Uterus (tissue), 4 donors: Measurements from ENCODE around the gene CRYBG1. TPM values are rescaled to one million over a fixed set of nuclear protein-coding genes. Genes with fewer than 3 reads are reported as not detected.

Experiments used
- DNase-seq, 2 donors: peaks; one replicate each; pipeline ENCODE4 v3.0.0-alpha.2; 2019 to 2020
- H3K27ac ChIP-seq, 2 donors: fragments of 200-600 bp; sonication (generic); 1 replicate in 1 of 2; 2 replicates in 1 of 2; pipeline ENCODE4 v1.5.1; 2016 to 2018
- H3K27me3 ChIP-seq, 2 donors: fragments of 200-600 bp; sonication (generic); one replicate each; pipeline ENCODE4 v1.5.1; 2018 to 2019; ENCODE audit warnings: control low read depth in 1 of 2
- H3K36me3 ChIP-seq, 2 donors: fragments of 200-600 bp; sonication (generic); one replicate each; pipeline ENCODE4 v1.5.1; 2019; ENCODE audit warnings: control low read depth in 1 of 2
- H3K4me1 ChIP-seq, 2 donors: fragments of 200-600 bp; sonication (generic); one replicate each; pipeline ENCODE4 v1.5.1; 2018 to 2019; ENCODE audit warnings: control low read depth in 1 of 2
- H3K4me3 ChIP-seq, 2 donors: fragments of 200-600 bp; sonication (generic); 1 replicate in 1 of 2; 2 replicates in 1 of 2; pipeline ENCODE4 v1.5.1; 2018 to 2019; ENCODE audit warnings: mild to moderate bottlenecking in 1 of 2
- H3K9me3 ChIP-seq, 2 donors: fragments of 200-600 bp; sonication (generic); one replicate each; pipeline ENCODE4 v1.5.1; 2019; ENCODE audit warnings: control low read depth in 1 of 2
- POLR2A ChIP-seq, 2 donors: fragments of 450-650 bp; IDR thresholded peaks; one replicate each; pipeline ENCODE4 v1.6.1; 2016; ENCODE audit warnings: antibody characterized with exemption in 2 of 2, mild to moderate bottlenecking in 1 of 2, moderate library complexity in 1 of 2
- intact Hi-C: fragments of 100-400 bp; cut with DNase I; formaldehyde crosslinking; loops from one replicate; pipeline ENCODE4 v1.15.1; 2023; ENCODE audit warnings: low total_unique reads
- total RNA-seq, 4 donors: library from RNA; depleted of rRNA in 3 of 4; stranded (reverse); fragments of >200 nt in 3 of 4; gene quantifications; one replicate each; pipeline versions ENCODE4 v1.1.0 to v1.2.4, GENCODE V29; 2014 to 2023
- TF ChIP-seq, protein P1 (sequence below), 4 experiments: fragments of 200-600 bp in 2 of 4; fragments of 450-650 bp in 2 of 4; sonication (generic) in 2 of 4; IDR thresholded peaks; one replicate each; pipeline ENCODE4 v1.5.1; 2016 to 2019; ENCODE audit warnings: antibody characterized with exemption in 4 of 4, mild to moderate bottlenecking in 2 of 4, moderate library complexity in 1 of 4
- donor health status: DM: yes; HTN: yes; CAD: no.

The CRYBG1 gene
- total RNA-seq, 4 donors from 2014 or later = 3.6 to 65.3 (median 8.9) TPM

DNA sequence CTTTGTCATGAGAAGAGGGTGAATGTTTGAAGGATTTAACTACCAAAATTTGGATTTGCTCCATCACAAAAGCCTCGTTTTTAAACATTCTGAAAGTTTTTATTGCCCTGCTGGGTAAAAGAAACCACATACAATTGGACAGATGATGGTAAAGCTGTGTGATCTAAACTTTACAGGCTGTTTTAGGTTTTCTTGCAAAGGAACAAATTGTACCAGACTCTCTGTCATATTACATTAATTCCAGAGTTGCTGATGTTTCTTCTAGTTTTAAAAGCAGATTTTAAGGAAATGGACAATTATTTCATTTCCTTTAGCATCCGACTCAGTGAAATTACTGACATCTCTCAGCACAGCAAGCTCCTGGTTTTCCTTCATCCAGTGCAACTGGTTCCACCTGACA lies 53.2 kb downstream of the CRYBG1 start:
- no peak overlapping the region for H3K4me3 ChIP-seq
- H3K36me3 ChIP-seq = no peaks in the 10 kb centered on the region
- intact Hi-C loops = no loop called here
- H3K9me3 ChIP-seq = no peaks in the 10 kb centered on the region
- H3K27ac ChIP-seq = no peak overlapping the region
- H3K27me3 ChIP-seq = no peaks in the 10 kb centered on the region
- DNase-seq = no peak
- TF ChIP-seq POLR2A (IDR thresholded peaks at IDR 0.05) = no peak
- TF ChIP-seq, protein P1, sequence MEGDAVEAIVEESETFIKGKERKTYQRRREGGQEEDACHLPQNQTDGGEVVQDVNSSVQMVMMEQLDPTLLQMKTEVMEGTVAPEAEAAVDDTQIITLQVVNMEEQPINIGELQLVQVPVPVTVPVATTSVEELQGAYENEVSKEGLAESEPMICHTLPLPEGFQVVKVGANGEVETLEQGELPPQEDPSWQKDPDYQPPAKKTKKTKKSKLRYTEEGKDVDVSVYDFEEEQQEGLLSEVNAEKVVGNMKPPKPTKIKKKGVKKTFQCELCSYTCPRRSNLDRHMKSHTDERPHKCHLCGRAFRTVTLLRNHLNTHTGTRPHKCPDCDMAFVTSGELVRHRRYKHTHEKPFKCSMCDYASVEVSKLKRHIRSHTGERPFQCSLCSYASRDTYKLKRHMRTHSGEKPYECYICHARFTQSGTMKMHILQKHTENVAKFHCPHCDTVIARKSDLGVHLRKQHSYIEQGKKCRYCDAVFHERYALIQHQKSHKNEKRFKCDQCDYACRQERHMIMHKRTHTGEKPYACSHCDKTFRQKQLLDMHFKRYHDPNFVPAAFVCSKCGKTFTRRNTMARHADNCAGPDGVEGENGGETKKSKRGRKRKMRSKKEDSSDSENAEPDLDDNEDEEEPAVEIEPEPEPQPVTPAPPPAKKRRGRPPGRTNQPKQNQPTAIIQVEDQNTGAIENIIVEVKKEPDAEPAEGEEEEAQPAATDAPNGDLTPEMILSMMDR (IDR thresholded peaks at IDR 0.05) = no peak
- H3K4me1 ChIP-seq = no peaks in the 10 kb centered on the region

DNA sequence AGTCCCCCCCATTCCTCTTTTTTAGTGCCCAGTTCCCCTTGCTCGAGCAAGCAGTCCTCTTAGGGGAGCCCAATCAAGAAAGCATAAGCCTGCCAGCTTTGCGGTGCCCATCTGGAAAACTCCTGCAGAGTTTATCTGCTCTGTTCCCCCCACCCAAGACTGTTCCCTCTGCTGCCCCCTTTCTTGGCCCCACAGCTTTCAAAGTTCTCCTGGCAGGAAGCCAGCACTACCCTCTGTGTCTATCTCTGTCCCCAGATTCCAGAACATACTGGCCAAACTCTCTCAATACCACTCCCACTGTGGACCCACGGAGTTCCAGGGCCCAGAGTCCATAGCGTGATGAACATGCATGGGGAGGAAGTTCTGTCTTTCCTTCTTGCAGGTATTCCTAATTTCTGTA lies 55.4 kb downstream of the CRYBG1 start:
- H3K27me3 ChIP-seq = no peaks in the 10 kb centered on the region
- no peaks in the 10 kb centered on the region for H3K4me1 ChIP-seq
- no peak overlapping the region for H3K4me3 ChIP-seq
- no peak for DNase-seq
- no peaks in the 10 kb centered on the region for H3K9me3 ChIP-seq
- H3K27ac ChIP-seq = no peak overlapping the region
- H3K36me3 ChIP-seq = no peaks in the 10 kb centered on the region
- no peak for TF ChIP-seq POLR2A (IDR thresholded peaks at IDR 0.05)
- TF ChIP-seq, protein P1 (IDR thresholded peaks at IDR 0.05) = no peak
- intact Hi-C loops = no loop called here

DNA sequence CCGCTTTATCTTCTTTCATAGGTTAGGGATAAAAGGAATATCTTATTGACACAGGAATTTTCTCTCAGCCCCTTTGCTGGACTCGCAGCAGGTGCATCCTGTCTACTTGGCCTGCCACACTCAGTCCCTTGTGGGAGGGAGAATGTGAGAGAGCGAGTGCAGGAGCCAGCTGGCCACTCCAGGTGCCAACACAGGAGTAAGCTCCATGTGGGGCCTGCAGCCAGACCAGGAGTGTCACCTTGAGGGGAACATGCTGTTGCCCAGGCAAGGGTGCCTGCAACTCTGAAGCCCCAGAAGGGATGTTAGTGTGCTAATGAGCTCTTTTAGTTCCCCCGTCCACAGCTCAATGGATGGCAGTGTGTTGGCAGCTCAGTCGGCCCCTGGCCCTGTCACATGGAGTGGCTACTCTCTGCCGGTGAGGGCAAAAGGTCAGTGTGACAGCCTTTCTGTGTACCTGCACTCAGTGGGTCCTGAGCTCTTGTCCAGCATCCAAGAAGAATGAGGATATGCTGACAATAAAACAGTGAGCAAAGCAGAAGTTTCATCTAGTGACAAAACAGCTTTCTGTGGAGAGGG lies 57.1 kb downstream of the CRYBG1 start:
- H3K27me3 ChIP-seq = no peaks in the 10 kb centered on the region
- no peak overlapping the region for H3K27ac ChIP-seq

DNA sequence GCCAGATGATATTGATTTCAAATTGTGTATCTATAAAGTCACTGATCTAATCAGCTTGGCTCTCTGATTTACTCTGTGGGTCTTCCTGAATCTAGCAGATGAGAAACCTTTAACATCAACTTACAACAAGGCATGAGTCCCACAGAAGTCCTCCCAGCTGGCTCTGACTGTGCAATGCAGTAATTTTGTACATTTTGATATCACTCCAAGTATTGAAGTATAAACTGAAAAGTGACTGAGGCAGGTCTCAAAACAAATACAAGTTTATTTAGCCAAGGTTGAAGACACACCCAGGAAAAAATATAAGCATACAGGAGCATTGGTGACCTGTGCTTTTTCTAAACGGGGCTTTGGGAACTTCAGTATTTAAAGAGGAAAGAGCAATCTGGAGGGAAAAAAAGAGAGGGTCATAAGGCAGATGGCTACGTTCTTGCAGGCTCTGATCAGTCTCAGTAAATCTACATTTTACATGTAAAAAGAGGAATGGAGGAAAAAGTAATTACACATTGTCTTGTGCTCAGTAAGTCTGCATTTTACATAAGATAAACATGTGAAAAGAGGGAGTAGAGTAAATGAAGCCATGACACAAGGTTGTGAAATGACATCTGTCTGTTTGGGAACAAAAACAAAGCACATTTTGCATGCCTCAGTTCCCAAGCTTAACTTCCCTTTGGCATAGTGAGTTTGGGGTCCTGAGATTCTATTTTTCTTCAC lies 59.5 kb downstream of the CRYBG1 start:
- intact Hi-C loops = no loop called here
- no peaks in the 10 kb centered on the region for H3K9me3 ChIP-seq

More for the DNA sequence above, 57.1 kb downstream of the CRYBG1 start:
- H3K4me1 ChIP-seq = no peaks in the 10 kb centered on the region
- intact Hi-C loops = no loop called here
- no peaks in the 10 kb centered on the region for H3K36me3 ChIP-seq
- no peaks in the 10 kb centered on the region for H3K9me3 ChIP-seq
- no peak overlapping the region for H3K4me3 ChIP-seq
- TF ChIP-seq, protein P1 (IDR thresholded peaks at IDR 0.05) = no peak
- TF ChIP-seq POLR2A (IDR thresholded peaks at IDR 0.05) = no peak
- no peak for DNase-seq

DNA sequence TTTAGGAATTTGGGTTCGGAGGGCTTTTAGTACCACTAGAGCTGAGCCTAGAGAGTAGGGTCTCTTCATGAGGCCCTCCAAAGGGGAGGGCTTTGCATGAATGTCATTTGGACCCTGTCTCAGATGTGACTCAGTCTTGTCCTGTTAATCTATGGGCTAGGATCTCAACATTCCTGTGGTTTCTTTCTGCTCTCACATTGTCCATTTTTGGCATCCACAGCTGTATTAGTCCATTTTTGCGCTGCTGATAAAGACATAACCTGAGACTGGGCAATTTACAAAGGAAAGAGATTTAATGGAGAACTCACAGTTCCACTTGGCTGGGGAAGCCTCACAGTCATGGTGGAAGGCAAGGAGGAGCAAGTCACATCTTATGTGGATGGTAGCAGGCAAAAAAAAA lies 61.0 kb downstream of the CRYBG1 start:
- intact Hi-C loops = no loop called here
- no peak for DNase-seq
- no peaks in the 10 kb centered on the region for H3K4me1 ChIP-seq
- no peaks in the 10 kb centered on the region for H3K9me3 ChIP-seq
- no peaks in the 10 kb centered on the region for H3K36me3 ChIP-seq
- no peak overlapping the region for H3K4me3 ChIP-seq
- H3K27me3 ChIP-seq = no peaks in the 10 kb centered on the region
- TF ChIP-seq, protein P1 (IDR thresholded peaks at IDR 0.05) = no peak
- no peak overlapping the region for H3K27ac ChIP-seq

More for the DNA sequence above, 59.5 kb downstream of the CRYBG1 start:
- Histone ChIP-seq H3K4me3 (no peak overlapping the region), H3K36me3 (no peaks in the 10 kb centered on the region), H3K27me3 (no peaks in the 10 kb centered on the region), H3K27ac (no peak overlapping the region), H3K4me1 (no peaks in the 10 kb centered on the region)
- DNase-seq = no peak
- TF ChIP-seq, protein P1 (IDR thresholded peaks at IDR 0.05) = no peak
- no peak for TF ChIP-seq POLR2A (IDR thresholded peaks at IDR 0.05)
